ENCODE data around the gene LENEP.
"Not testable (repeated sequence)": the region's sequence is repeated elsewhere in the genome, so short reads cannot be mapped to it uniquely, and the experiment has no call there.

LENEP gene

GRCh38 chr1:154994269-154994587 lies 842 bp downstream of the LENEP start:
- no peak for TF ChIP-seq CTCF (IDR thresholded peaks at IDR 0.05)
- H3K27ac ChIP-seq, result no peak overlapping the region
- no peak overlapping the region for H2AFZ ChIP-seq
- H3K4me2 ChIP-seq (ENCODE audit: low read length), result no peak overlapping the region
- H3K4me3 ChIP-seq (ENCODE audit: low read depth, low read length), result no peak overlapping the region
- no peaks in the 10 kb centered on the region for H3K27me3 ChIP-seq (ENCODE audit: control insufficient read depth, insufficient read depth, low read length)
- no peaks in the 10 kb centered on the region for H3K79me2 ChIP-seq
- H3K9me3 ChIP-seq (ENCODE audit: control insufficient read depth, low read length), result no peaks in the 10 kb centered on the region
- H3K9ac ChIP-seq, result no peak overlapping the region
- H3K36me3 ChIP-seq (ENCODE audit: control insufficient read depth, insufficient read depth, low read length), result no peaks in the 10 kb centered on the region
- H3K4me1 ChIP-seq, result no peaks in the 10 kb centered on the region

- Histone ChIP-seq H3K27ac (no peak overlapping the region), H3K36me3 (ENCODE audit: control insufficient read depth, insufficient read depth, low read length) (no peaks in the 10 kb centered on the region), H3K4me2 (ENCODE audit: low read length) (no peak overlapping the region), H2AFZ (no peak overlapping the region), H3K4me1 (no peaks in the 10 kb centered on the region), H3K9ac (no peak overlapping the region), H3K4me3 (ENCODE audit: low read depth, low read length) (no peak overlapping the region), H3K27me3 (ENCODE audit: control insufficient read depth, insufficient read depth, low read length) (no peaks in the 10 kb centered on the region), H3K9me3 (ENCODE audit: control insufficient read depth, low read length) (no peaks in the 10 kb centered on the region), H3K79me2 (no peaks in the 10 kb centered on the region)
- TF ChIP-seq CTCF (IDR thresholded peaks at IDR 0.05), result no peak
Observed at GRCh38 chr1:154994591-154994990, 1.2 kb downstream of the LENEP start.

GRCh38 chr1:154995301-154995983 lies 2.1 kb downstream of the LENEP start:
- not testable (repeated sequence) for H3K4me3 ChIP-seq (ENCODE audit: low read depth, low read length); H3K9ac ChIP-seq; H3K9me3 ChIP-seq (ENCODE audit: control insufficient read depth, low read length); H3K27ac ChIP-seq; H3K27me3 ChIP-seq (ENCODE audit: control insufficient read depth, insufficient read depth, low read length); H3K36me3 ChIP-seq (ENCODE audit: control insufficient read depth, insufficient read depth, low read length); H3K4me2 ChIP-seq (ENCODE audit: low read length); H2AFZ ChIP-seq; H3K4me1 ChIP-seq; H3K79me2 ChIP-seq
- peak; percentile 26 for TF ChIP-seq CTCF (IDR thresholded peaks at IDR 0.05)

GRCh38 chr1:154996966-154997701 lies 3.7 kb downstream of the LENEP start:
- Histone ChIP-seq H3K79me2 (no peaks in the 10 kb centered on the region), H3K4me2 (ENCODE audit: low read length) (no peak overlapping the region), H3K4me1 (no peaks in the 10 kb centered on the region), H3K36me3 (ENCODE audit: control insufficient read depth, insufficient read depth, low read length) (no peaks in the 10 kb centered on the region), H3K4me3 (ENCODE audit: low read depth, low read length) (no peak overlapping the region), H3K27ac (no peak overlapping the region), H3K9me3 (ENCODE audit: control insufficient read depth, low read length) (no peaks in the 10 kb centered on the region), H2AFZ (no peak overlapping the region), H3K9ac (no peak overlapping the region), H3K27me3 (ENCODE audit: control insufficient read depth, insufficient read depth, low read length) (no peaks in the 10 kb centered on the region)
- TF ChIP-seq CTCF (IDR thresholded peaks at IDR 0.05), result no peak
